Smooth muscle cell (in vitro differentiated cells): ENCODE measurements around the gene GPR31. TPM values are rescaled to one million over a fixed set of nuclear protein-coding genes. Genes with fewer than 3 reads are reported as not detected.

ENCODE experiments used
- DNase-seq: peaks from one replicate; lab custom pipeline; 2025; ENCODE audit not compliant: unreplicated experiment; lab: John Stamatoyannopoulos, UW
- H2AFZ ChIP-seq: fragments of 200-600 bp; sonication (generic); 2 replicates; pipeline ENCODE4 v1.6.0; 2016; ENCODE audit warnings: antibody characterized with exemption, low read depth, mild to moderate bottlenecking
- H3F3A ChIP-seq: fragments of 200-600 bp; sonication (generic); 2 replicates; pipeline ENCODE4 v1.6.0; 2017; ENCODE audit warnings: antibody characterized with exemption, low read depth
- H3K27ac ChIP-seq: fragments of 200-600 bp; sonication (generic); 2 replicates; pipeline ENCODE4 v1.5.1; 2016; ENCODE audit warnings: low read depth, mild to moderate bottlenecking
- H3K27me3 ChIP-seq: fragments of 200-600 bp; sonication (generic); 2 replicates; pipeline ENCODE4 v1.6.1; 2016; ENCODE audit warnings: low read depth, mild to moderate bottlenecking
- H3K36me3 ChIP-seq: fragments of 200-600 bp; sonication (generic); 2 replicates; pipeline ENCODE4 v1.5.1; 2016; ENCODE audit warnings: low read depth
- H3K4me1 ChIP-seq: fragments of 200-600 bp; sonication (generic); 2 replicates; pipeline ENCODE4 v1.5.1; 2016; ENCODE audit warnings: low read depth
- H3K4me2 ChIP-seq: fragments of 200-600 bp; sonication (generic); 2 replicates; pipeline ENCODE4 v1.6.0; 2016; ENCODE audit warnings: mild to moderate bottlenecking
- H3K4me3 ChIP-seq: fragments of 200-600 bp; sonication (generic); 2 replicates; pipeline ENCODE4 v1.5.1; 2016; ENCODE audit warnings: mild to moderate bottlenecking
- H3K79me2 ChIP-seq: fragments of 200-600 bp; sonication (generic); 2 replicates; pipeline ENCODE4 v1.6.0; 2016; ENCODE audit warnings: low read depth, mild to moderate bottlenecking
- H3K9ac ChIP-seq: fragments of 200-600 bp; sonication (generic); 2 replicates; pipeline ENCODE4 v1.6.0; 2016; ENCODE audit warnings: low read depth
- H3K9me3 ChIP-seq: fragments of 200-600 bp; sonication (generic); replicated peaks from 2 replicates; pipeline ENCODE4 v1.5.1; 2016; ENCODE audit warnings: low read depth
- H4K20me1 ChIP-seq: fragments of 200-600 bp; sonication (generic); 2 replicates; pipeline ENCODE4 v1.6.0; 2016; ENCODE audit warnings: low read depth
- WGBS: methylation state at CpG from one replicate; pipeline ENCODE4 v1.1.7; 2016; ENCODE audit warnings: low lambda C conversion rate; 5-methylcytosine and 5-hydroxymethylcytosine counted together
- polyA plus RNA-seq: library from polyadenylated mRNA; unstranded; fragments of >200 nt; fragmentation: Nextera tagmentation; extraction: Ambion mirVana; gene quantifications from 2 replicates; pipeline ENCODE4 v1.2.1, GENCODE V29; 2016
- total RNA-seq: library from RNA; depleted of rRNA; stranded (reverse); fragments of >200 nt; gene quantifications from 2 replicates; pipeline ENCODE4 v1.2.3, GENCODE V29; 2014
- TF ChIP-seq, protein P1 (sequence below): fragments of 200-600 bp; sonication (generic); IDR thresholded peaks from 2 replicates; pipeline ENCODE4 v1.5.1; 2017; ENCODE audit warnings: borderline replicate concordance, mild to moderate bottlenecking, antibody characterized with exemption; ENCODE audit not compliant: insufficient read depth, poor library complexity, severe bottlenecking

The GPR31 gene
- total and polyA plus RNA-seq, 2 experiments from 2014 or later = not detected

DNA sequence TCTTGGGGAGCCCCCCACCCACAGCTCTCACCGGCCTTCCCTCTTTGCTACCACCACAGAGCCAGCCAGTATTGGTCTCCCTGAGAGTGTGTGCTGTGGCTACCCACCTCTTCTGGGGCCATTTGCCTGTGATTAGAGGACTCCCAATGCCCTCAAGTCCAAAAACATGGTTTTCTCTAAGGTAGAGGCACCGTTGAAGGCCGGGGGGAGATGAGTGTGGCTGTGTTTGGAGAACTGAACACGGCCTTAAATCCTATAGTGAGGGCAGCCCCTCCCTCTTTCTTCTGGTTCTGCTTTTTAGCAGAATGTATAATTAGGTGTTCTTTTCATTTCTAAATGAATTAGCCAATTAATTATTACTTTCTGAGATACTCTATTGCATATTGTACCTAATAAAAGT, 32.4 kb downstream of the GPR31 start:
- H2AFZ ChIP-seq = no peak overlapping the region
- H3K4me1 ChIP-seq = no peaks in the 10 kb centered on the region
- no peak for DNase-seq
- no peak overlapping the region for H3K9ac ChIP-seq
- peaks cover 6% of the 10 kb centered on the region for H3K27me3 ChIP-seq
- H3K36me3 ChIP-seq = no peaks in the 10 kb centered on the region
- TF ChIP-seq, protein P1, sequence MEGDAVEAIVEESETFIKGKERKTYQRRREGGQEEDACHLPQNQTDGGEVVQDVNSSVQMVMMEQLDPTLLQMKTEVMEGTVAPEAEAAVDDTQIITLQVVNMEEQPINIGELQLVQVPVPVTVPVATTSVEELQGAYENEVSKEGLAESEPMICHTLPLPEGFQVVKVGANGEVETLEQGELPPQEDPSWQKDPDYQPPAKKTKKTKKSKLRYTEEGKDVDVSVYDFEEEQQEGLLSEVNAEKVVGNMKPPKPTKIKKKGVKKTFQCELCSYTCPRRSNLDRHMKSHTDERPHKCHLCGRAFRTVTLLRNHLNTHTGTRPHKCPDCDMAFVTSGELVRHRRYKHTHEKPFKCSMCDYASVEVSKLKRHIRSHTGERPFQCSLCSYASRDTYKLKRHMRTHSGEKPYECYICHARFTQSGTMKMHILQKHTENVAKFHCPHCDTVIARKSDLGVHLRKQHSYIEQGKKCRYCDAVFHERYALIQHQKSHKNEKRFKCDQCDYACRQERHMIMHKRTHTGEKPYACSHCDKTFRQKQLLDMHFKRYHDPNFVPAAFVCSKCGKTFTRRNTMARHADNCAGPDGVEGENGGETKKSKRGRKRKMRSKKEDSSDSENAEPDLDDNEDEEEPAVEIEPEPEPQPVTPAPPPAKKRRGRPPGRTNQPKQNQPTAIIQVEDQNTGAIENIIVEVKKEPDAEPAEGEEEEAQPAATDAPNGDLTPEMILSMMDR = no peak
- no peaks in the 10 kb centered on the region for H4K20me1 ChIP-seq
- H3K9me3 ChIP-seq = no peaks in the 10 kb centered on the region
- WGBS = 84% methylated on average over 4 of the region's 4 CpGs
- H3K79me2 ChIP-seq = no peaks in the 10 kb centered on the region
- no peak overlapping the region for H3K4me2 ChIP-seq
- H3K4me3 ChIP-seq = no peak overlapping the region
- no peaks in the 10 kb centered on the region for H3F3A ChIP-seq
- no peak overlapping the region for H3K27ac ChIP-seq

DNA sequence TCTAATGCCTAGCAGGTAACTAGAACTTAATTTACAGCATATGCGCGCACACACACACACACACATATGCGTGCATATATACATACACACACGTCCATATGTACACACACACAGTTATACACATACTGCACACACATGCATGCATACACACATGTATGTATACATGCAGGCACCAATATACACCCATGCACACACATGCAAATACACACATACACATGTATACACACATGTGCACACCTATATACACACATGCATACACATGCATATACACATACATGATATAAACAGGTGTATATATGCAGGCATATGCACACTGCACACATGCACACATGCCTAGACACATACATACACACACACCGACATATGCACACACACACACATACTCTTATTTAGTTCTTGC, 33.0 kb downstream of the GPR31 start:
- WGBS = 94% methylated on average over 5 of the region's 5 CpGs
- no peak for DNase-seq
- Histone ChIP-seq H3K4me1 (no peaks in the 10 kb centered on the region), H4K20me1 (no peaks in the 10 kb centered on the region), H3K79me2 (no peaks in the 10 kb centered on the region), H3K4me2 (no peak overlapping the region), H3K36me3 (no peaks in the 10 kb centered on the region), H3K4me3 (no peak overlapping the region), H3K9me3 (no peaks in the 10 kb centered on the region), H3K9ac (no peak overlapping the region), H2AFZ (no peak overlapping the region), H3F3A (no peaks in the 10 kb centered on the region), H3K27ac (no peak overlapping the region), H3K27me3 (peaks cover 6% of the 10 kb centered on the region)
- TF ChIP-seq, protein P1 = no peak

DNA sequence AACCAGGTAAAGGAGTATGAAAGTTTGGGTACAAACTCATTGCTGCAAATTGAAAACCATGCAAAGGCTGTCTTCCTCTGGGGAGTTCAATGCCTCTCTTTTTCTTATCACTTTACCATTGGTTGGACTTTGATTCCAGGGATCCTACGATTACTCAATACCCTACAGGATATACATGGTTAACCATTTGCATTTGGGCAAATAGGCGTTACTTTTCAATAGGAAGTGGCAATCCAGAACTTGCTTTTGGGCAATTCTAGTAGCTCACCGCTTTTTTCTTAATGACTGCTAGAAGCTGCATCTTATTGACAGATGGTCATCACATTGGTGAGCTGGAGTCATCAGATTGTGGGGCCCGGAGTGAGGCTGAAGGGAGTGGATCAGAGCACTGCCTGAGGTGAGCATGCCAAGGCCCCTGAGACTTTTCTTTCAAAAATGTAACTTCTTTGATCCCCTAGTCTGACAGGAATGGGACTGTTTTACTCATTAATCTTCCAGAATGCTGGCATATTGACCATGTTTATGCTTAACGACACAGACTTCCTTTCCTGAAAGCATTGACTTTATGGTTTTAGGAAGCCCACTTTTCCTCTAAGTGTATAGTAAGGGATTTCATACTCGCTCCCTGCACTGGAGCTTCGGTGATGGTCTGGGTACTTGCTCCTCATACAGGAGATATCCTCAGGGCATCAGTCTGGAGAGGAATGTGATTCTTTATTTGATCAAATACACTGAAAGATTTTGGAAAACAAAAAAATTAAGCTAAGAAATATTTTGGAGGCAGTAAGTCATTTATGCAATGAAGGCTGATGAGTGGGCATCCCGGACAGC, 34.7 kb downstream of the GPR31 start, which contains the start of gene CCR6:
CCR6 (plus strand) TSS at position 270 of the 831 bp plus-strand sequence. CDS start 13,039 bp downstream, outside the sequence.
- DNase-seq = no peak
- no peak within 1 kb of the TSS for H3K9ac ChIP-seq
- H4K20me1 ChIP-seq = no peaks in the 10 kb centered on the region
- peaks cover 6% of the 10 kb centered on the region for H3K27me3 ChIP-seq
- no peaks in the 10 kb centered on the region for H3K4me1 ChIP-seq
- H2AFZ ChIP-seq = no peak within 1 kb of the TSS
- 90% methylated on average over 8 of the region's 8 CpGs for WGBS
- no peak within 1 kb of the TSS for H3K4me2 ChIP-seq
- H3K79me2 ChIP-seq = no peaks in the 10 kb centered on the region
- H3F3A ChIP-seq = no peaks in the 10 kb centered on the region
- TF ChIP-seq, protein P1 = no peak
- no peak within 1 kb of the TSS for H3K27ac ChIP-seq
- no peak within 1 kb of the TSS for H3K4me3 ChIP-seq
- no peaks in the 10 kb centered on the region for H3K36me3 ChIP-seq
- H3K9me3 ChIP-seq = no peaks in the 10 kb centered on the region
